ENCODE measurements around the gene MESP1. TPM values are rescaled to one million over a fixed set of nuclear protein-coding genes. Genes with fewer than 3 reads are reported as not detected.

MESP1 gene
- total RNA-seq, 1 donor from 2014 or later, result 0.26 TPM

DNA sequence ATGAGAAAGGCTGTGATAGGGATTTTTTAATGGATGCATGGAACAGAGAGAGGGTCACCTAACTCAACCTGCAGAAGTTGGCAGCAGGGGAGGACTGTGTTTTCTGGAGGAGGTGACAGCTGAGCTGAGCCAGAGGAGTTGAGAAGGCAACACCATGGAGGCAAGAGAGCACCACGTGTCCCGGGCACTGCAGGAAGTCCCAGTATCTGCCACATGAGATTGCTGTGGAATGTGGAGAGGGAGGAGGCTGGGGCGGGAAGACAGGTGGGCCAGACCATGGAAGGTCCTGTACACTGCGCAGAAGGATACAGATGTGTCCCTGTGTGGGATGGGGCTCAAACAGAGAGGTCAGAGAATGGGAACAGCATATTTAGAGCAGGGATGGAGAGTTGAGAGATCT, 15.3 kb downstream of the MESP1 start:
- TF ChIP-seq, protein P1, sequence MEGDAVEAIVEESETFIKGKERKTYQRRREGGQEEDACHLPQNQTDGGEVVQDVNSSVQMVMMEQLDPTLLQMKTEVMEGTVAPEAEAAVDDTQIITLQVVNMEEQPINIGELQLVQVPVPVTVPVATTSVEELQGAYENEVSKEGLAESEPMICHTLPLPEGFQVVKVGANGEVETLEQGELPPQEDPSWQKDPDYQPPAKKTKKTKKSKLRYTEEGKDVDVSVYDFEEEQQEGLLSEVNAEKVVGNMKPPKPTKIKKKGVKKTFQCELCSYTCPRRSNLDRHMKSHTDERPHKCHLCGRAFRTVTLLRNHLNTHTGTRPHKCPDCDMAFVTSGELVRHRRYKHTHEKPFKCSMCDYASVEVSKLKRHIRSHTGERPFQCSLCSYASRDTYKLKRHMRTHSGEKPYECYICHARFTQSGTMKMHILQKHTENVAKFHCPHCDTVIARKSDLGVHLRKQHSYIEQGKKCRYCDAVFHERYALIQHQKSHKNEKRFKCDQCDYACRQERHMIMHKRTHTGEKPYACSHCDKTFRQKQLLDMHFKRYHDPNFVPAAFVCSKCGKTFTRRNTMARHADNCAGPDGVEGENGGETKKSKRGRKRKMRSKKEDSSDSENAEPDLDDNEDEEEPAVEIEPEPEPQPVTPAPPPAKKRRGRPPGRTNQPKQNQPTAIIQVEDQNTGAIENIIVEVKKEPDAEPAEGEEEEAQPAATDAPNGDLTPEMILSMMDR (IDR thresholded peaks at IDR 0.05; ENCODE audit: insufficient read depth, low read length, severe bottlenecking), result no peak
- FAIRE-seq, result no peak
- no peaks in the 10 kb centered on the region for H3K36me3 ChIP-seq (ENCODE audit: control insufficient read depth, insufficient read depth, low read length)
- H3K27me3 ChIP-seq (ENCODE audit: control insufficient read depth, insufficient read depth, low read length), result peaks cover 2% of the 10 kb centered on the region
- no peak overlapping the region for H3K4me3 ChIP-seq (ENCODE audit: low read depth, low read length)
- no peak for DNase-seq (ENCODE audit: low read depth)

DNA sequence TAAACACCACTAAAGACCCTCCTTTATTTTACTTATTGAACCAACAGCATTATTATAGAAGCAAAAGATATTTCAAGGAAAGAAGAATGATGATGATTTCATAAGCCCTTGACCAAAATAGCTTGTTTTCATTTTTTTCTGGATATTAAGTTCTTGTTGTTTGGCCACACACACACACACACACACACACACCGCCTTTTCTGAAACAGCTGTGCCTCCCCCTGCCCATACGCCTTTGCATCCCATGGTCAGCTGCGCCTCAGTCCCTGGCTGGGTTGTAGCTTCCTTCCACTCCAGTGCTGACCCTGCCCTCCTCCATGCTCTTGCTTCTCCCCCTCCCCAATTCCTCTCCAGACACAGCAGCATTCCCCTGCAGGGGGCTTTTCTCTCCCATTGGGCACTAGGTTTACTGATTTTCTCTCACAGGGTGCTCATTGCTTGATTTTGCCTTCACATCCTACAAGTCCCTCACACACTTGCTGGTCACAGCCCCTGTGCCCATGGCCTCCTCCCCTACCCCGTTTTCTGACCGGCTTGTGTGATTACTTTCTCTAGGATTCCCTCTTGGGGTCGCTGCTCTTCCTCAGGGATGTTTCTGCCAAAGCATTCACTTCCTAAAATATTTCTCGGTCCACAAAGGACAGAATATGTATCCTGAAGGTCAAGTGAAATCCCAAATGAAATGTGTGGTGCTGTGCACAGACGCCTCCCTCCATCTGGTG, 18.4 kb downstream of the MESP1 start:
- H3K27me3 ChIP-seq (ENCODE audit: control insufficient read depth, insufficient read depth, low read length), result peaks cover 2% of the 10 kb centered on the region
- H3K4me3 ChIP-seq (ENCODE audit: low read depth, low read length), result no peak overlapping the region
- TF ChIP-seq, protein P1 (IDR thresholded peaks at IDR 0.05; ENCODE audit: insufficient read depth, low read length, severe bottlenecking), result no peak
- FAIRE-seq (no peak), DNase-seq (ENCODE audit: low read depth) (no peak)
- no peaks in the 10 kb centered on the region for H3K36me3 ChIP-seq (ENCODE audit: control insufficient read depth, insufficient read depth, low read length)

DNA sequence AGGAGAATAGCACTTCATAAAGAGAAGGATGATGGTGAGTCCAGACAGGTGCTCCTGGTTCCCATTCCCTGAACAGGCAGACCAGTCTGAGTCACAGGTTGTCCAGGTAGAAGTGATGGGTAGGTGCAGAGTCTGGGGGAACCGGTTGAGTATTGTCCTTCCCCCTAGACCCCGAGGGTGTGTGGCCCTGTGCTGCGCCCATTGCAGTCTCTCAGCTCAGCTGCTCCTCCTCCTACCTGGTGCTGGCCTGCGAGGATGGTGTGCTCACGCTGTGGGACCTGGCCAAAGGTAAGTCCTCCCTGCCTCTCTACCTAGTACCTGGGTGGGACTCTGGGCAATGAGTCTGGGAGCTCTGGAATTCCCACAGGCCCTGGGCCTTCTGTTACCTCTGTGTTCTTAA, 19.8 kb downstream of the MESP1 start:
- H3K36me3 ChIP-seq (ENCODE audit: control insufficient read depth, insufficient read depth, low read length), result no peaks in the 10 kb centered on the region
- peaks cover 2% of the 10 kb centered on the region for H3K27me3 ChIP-seq (ENCODE audit: control insufficient read depth, insufficient read depth, low read length)
- FAIRE-seq (no peak), DNase-seq (ENCODE audit: low read depth) (no peak)
- TF ChIP-seq, protein P1 (IDR thresholded peaks at IDR 0.05; ENCODE audit: insufficient read depth, low read length, severe bottlenecking), result no peak
- no peak overlapping the region for H3K4me3 ChIP-seq (ENCODE audit: low read depth, low read length)

DNA sequence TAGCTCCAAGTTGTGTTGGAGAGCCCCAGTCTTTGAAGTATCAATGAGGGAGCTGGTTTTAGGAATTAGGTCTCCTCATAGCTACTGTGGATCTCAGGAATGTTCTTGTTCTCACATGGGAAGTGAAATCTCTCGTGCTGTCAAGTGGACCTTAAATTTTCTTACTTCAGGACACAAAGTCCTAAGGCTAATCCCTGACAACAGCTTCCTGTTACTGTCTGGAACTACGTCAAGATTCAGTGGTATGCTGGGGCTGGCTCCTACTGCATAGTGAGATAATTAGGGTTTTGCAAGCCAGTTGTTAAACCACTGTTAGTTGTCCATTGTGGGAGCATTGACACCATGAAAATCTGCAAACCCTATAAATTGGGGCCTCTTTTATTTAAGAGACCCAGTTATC, 22.8 kb downstream of the MESP1 start:
- TF ChIP-seq, protein P1 (IDR thresholded peaks at IDR 0.05; ENCODE audit: insufficient read depth, low read length, severe bottlenecking), result no peak
- DNase-seq (ENCODE audit: low read depth) (no peak), FAIRE-seq (no peak)
- Histone ChIP-seq H3K27me3 (ENCODE audit: control insufficient read depth, insufficient read depth, low read length) (no peaks in the 10 kb centered on the region), H3K36me3 (ENCODE audit: control insufficient read depth, insufficient read depth, low read length) (no peaks in the 10 kb centered on the region), H3K4me3 (ENCODE audit: low read depth, low read length) (no peak overlapping the region)

DNA sequence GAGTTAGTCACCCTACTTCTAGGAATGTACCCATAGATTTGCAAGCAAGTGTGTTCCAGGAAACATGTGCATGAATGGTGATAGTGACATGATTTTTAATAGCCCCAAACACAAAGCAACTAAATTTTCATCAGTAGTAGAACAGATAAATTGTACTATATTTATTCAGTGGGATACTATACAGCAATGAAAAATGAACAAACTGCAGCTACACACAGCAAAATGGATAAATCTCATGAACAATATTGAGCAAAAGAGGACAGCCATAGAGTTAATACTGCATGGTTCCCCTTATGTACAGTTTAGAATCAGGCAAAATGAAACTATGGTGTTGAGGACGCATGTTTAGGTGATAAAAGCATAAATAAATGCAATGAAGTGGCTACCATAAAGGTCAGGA, 26.0 kb downstream of the MESP1 start:
- Histone ChIP-seq H3K36me3 (ENCODE audit: control insufficient read depth, insufficient read depth, low read length) (no peaks in the 10 kb centered on the region), H3K4me3 (ENCODE audit: low read depth, low read length) (no peak overlapping the region), H3K27me3 (ENCODE audit: control insufficient read depth, insufficient read depth, low read length) (no peaks in the 10 kb centered on the region)
- FAIRE-seq (no peak), DNase-seq (ENCODE audit: low read depth) (no peak)
- TF ChIP-seq, protein P1 (IDR thresholded peaks at IDR 0.05; ENCODE audit: insufficient read depth, low read length, severe bottlenecking), result no peak

DNA sequence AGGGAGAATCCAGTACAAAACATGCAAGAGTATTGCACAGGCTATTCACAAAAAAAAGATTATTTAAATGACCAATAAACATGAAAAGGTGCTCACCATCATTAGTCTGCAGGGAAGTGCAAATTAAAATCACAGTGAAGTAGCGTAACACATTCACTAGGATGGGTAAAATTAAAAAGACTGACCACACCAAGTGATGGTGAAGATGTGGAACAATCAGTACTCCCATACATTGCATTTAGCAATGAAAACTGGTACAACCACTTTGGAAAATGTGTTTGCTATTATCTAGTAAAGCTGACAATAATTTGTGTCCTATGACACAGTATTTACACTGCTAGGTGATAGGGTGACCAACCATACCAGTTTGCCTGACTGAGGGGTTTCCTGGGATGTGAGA, 26.4 kb downstream of the MESP1 start:
- H3K4me3 ChIP-seq (ENCODE audit: low read depth, low read length), result no peak overlapping the region
- TF ChIP-seq, protein P1 (IDR thresholded peaks at IDR 0.05; ENCODE audit: insufficient read depth, low read length, severe bottlenecking), result no peak
- no peak for FAIRE-seq

More for the DNA sequence above, 26.4 kb downstream of the MESP1 start:
- H3K36me3 ChIP-seq (ENCODE audit: control insufficient read depth, insufficient read depth, low read length), result no peaks in the 10 kb centered on the region
- DNase-seq (ENCODE audit: low read depth), result no peak
- H3K27me3 ChIP-seq (ENCODE audit: control insufficient read depth, insufficient read depth, low read length), result no peaks in the 10 kb centered on the region
